OCI-LY7 (cell line): Measurements from ENCODE around the gene STAT5A. TPM values are rescaled to one million over a fixed set of nuclear protein-coding genes. Genes with fewer than 3 reads are reported as not detected.
"Not testable (repeated sequence)": the region's sequence is repeated elsewhere in the genome, so short reads cannot be mapped to it uniquely, and the experiment has no call there.

Source experiments
- BruUV-seq: library from RNA; stranded (reverse); fragments of 400-500 nt; replicated peaks from 2 replicates; lab custom pipeline; 2021; lab: Mats Ljungman, UMichigan
- CTCF ChIA-PET: fragments of 300-600 bp; sonication (Branson Sonifier 250); formaldehyde crosslinking; loops from one replicate; lab custom pipeline; 2022; ENCODE audit warnings: antibody characterized with exemption; ENCODE audit not compliant: unreplicated experiment; lab: Charles Lee
- POLR2A ChIA-PET: fragments of 300-600 bp; sonication (Branson Sonifier 250); formaldehyde crosslinking; loops from one replicate; lab custom pipeline; 2022; ENCODE audit warnings: antibody characterized with exemption; lab: Charles Lee
- DNase-seq: peaks from one replicate; pipeline ENCODE4 v3.0.0-alpha.2; 2015; ENCODE audit warnings: low spot score
- H2AFZ ChIP-seq: fragments of 200-600 bp; sonication (generic), shearing (Covaris generic); 2 replicates; pipeline ENCODE4 v1.6.1; 2014; ENCODE audit warnings: mild to moderate bottlenecking, antibody characterized with exemption, low read length, moderate library complexity
- H3K27ac ChIP-seq: fragments of 200-600 bp; sonication (generic); 2 replicates; pipeline ENCODE4 v1.5.1; 2014; ENCODE audit warnings: mixed run types, low read depth, mild to moderate bottlenecking, moderate library complexity, low read length, inconsistent platforms; ENCODE audit not compliant: poor library complexity, severe bottlenecking
- H3K36me3 ChIP-seq: fragments of 200-600 bp; sonication (generic); 2 replicates; pipeline ENCODE4 v1.6.1; 2014; ENCODE audit warnings: mild to moderate bottlenecking, antibody characterized with exemption, low read length, moderate library complexity, mixed read lengths; ENCODE audit not compliant: insufficient read depth
- H3K4me1 ChIP-seq: fragments of 200-600 bp; sonication (generic); 2 replicates; pipeline ENCODE4 v1.5.1; 2014; ENCODE audit warnings: mild to moderate bottlenecking, low read length; ENCODE audit not compliant: insufficient read depth, poor library complexity, severe bottlenecking
- H3K4me2 ChIP-seq: fragments of 200-600 bp; sonication (generic); 2 replicates; pipeline ENCODE4 v1.6.1; 2014; ENCODE audit warnings: mild to moderate bottlenecking, low read length
- H3K4me3 ChIP-seq: fragments of 200-600 bp; sonication (generic); 2 replicates; pipeline ENCODE4 v1.5.1; 2014; ENCODE audit warnings: mild to moderate bottlenecking, low read depth, low read length; ENCODE audit not compliant: poor library complexity, severe bottlenecking
- H3K79me2 ChIP-seq: fragments of 200-600 bp; sonication (generic); 2 replicates; pipeline ENCODE4 v1.6.1; 2016; ENCODE audit warnings: low read depth, mild to moderate bottlenecking, low read length, moderate library complexity, mixed read lengths; ENCODE audit not compliant: insufficient read depth
- H3K9me2 ChIP-seq: fragments of 200-600 bp; sonication (generic); 2 replicates; pipeline ENCODE4 v1.6.1; 2016; ENCODE audit warnings: mild to moderate bottlenecking, low read length, mixed read lengths; ENCODE audit not compliant: insufficient read depth
- H3K9me3 ChIP-seq: fragments of 200-600 bp; sonication (generic); 2 replicates; pipeline ENCODE4 v1.6.1; 2014; ENCODE audit warnings: mild to moderate bottlenecking, mixed run types, low read length, mixed read lengths
- H4K20me1 ChIP-seq: fragments of 200-600 bp; sonication (generic); 2 replicates; pipeline ENCODE4 v1.6.1; 2014; ENCODE audit warnings: mild to moderate bottlenecking, antibody characterized with exemption, low read length, moderate library complexity, mixed read lengths; ENCODE audit not compliant: insufficient read depth
- CTCF ChIP-seq: fragments of 200-600 bp; sonication (generic); conservative IDR thresholded peaks from 2 replicates; pipeline ENCODE4 v1.5.1; 2014; ENCODE audit warnings: mild to moderate bottlenecking, antibody characterized with exemption, low read length, moderate library complexity, mixed read lengths
- EZH2phosphoT487 ChIP-seq: fragments of 200-600 bp; sonication (generic); IDR thresholded peaks from 2 replicates; pipeline ENCODE4 v1.6.1; 2018; ENCODE audit warnings: low read depth, borderline replicate concordance, mild to moderate bottlenecking, mixed run types, antibody characterized with exemption, low read length, moderate library complexity, mixed read lengths
- intact Hi-C: fragments of 100-400 bp; cut with micrococcal nuclease; formaldehyde crosslinking; loops from one replicate; pipeline ENCODE4 v1.10.0; 2022; ENCODE audit not compliant: unreplicated experiment
- total RNA-seq, 2 experiments: library from RNA; depleted of rRNA in 1 of 2; stranded (reverse); fragments of >200 nt in 1 of 2; shearing (Covaris generic) in 1 of 2; gene quantifications; 2 replicates each; pipeline ENCODE4 v1.2.3, GENCODE V29; 2014 to 2022

Gene STAT5A
- total RNA-seq, 2 experiments from 2014 or later, result 1.9 to 7.9 TPM

- no peaks in the 10 kb centered on the region for H4K20me1 ChIP-seq
- H3K4me3 ChIP-seq, result no peak overlapping the region
- H2AFZ ChIP-seq, result no peak overlapping the region
- no peak for DNase-seq
- TF ChIP-seq CTCF, result no peak
- no peak for TF ChIP-seq EZH2phosphoT487
- H3K9me3 ChIP-seq, result no peaks in the 10 kb centered on the region
- H3K79me2 ChIP-seq, result no peaks in the 10 kb centered on the region
- intact Hi-C loops, result no loop called here
- H3K36me3 ChIP-seq, result no peaks in the 10 kb centered on the region
- H3K9me2 ChIP-seq, result no peaks in the 10 kb centered on the region
- CTCF ChIA-PET, result interaction anchor here (0.6 kb wide), 1 partner anchor 84 kb away, joined by 3 read pairs; no protein-coding TSS in a partner anchor
- BruUV-seq, result no TSS peak
- H3K4me1 ChIP-seq, result no peaks in the 10 kb centered on the region
- POLR2A ChIA-PET, result interaction anchor here (0.8 kb wide), 1 partner anchor 47 kb away, joined by 3 read pairs; no protein-coding TSS in a partner anchor
- no peak overlapping the region for H3K27ac ChIP-seq
- H3K4me2 ChIP-seq, result no peak overlapping the region
Measured at GRCh38 chr17:42304187-42305030, 16.1 kb downstream of the STAT5A start.

- BruUV-seq, H3K9me2 ChIP-seq, H2AFZ ChIP-seq, H3K4me3 ChIP-seq, H4K20me1 ChIP-seq, H3K4me1 ChIP-seq, CTCF ChIA-PET, H3K36me3 ChIP-seq, H3K79me2 ChIP-seq, H3K4me2 ChIP-seq, DNase-seq, H3K27ac ChIP-seq, intact Hi-C loops, H3K9me3 ChIP-seq: not testable (repeated sequence)
- POLR2A ChIA-PET, result interaction anchor here (0.8 kb wide), 1 partner anchor 47 kb away, joined by 3 read pairs; no protein-coding TSS in a partner anchor
Measured at GRCh38 chr17:42305031-42305330, 16.7 kb downstream of the STAT5A start.

GRCh38 chr17:42305543-42306384, 17.5 kb downstream of the STAT5A start:
- intact Hi-C loops, result no loop called here
- H4K20me1 ChIP-seq, result no peaks in the 10 kb centered on the region
- POLR2A ChIA-PET, result no interaction called here

More at GRCh38 chr17:42305543-42306384, 17.5 kb downstream of the STAT5A start:
- Histone ChIP-seq H3K9me2 (no peaks in the 10 kb centered on the region), H3K4me1 (no peaks in the 10 kb centered on the region), H3K27ac (no peak overlapping the region), H3K4me3 (no peak overlapping the region), H3K9me3 (no peaks in the 10 kb centered on the region), H3K79me2 (no peaks in the 10 kb centered on the region), H2AFZ (no peak overlapping the region), H3K36me3 (no peaks in the 10 kb centered on the region), H3K4me2 (no peak overlapping the region)
- no peak for DNase-seq
- CTCF ChIA-PET, result interaction anchor here (0.6 kb wide), 1 partner anchor 504 kb away, joined by 3 read pairs; no protein-coding TSS in a partner anchor
- TF ChIP-seq CTCF (no peak), EZH2phosphoT487 (no peak)
- BruUV-seq, result no TSS peak
